22Rv1 (cell line): Measurements from ENCODE around the gene CORO1C.

Experiments
- H3K27ac ChIP-seq: fragments of 450-650 bp; 2 replicates; pipeline ENCODE4 v1.5.1; 2017
- ZFX ChIP-seq: fragments of 450-650 bp; IDR thresholded peaks from 2 replicates; pipeline ENCODE4 v1.6.1; 2017; ENCODE audit warnings: antibody characterized with exemption, borderline replicate concordance
- TF ChIP-seq, protein P1 (sequence below): fragments of 450-650 bp; IDR thresholded peaks from 2 replicates; pipeline ENCODE4 v1.5.1; 2017; ENCODE audit warnings: mild to moderate bottlenecking

Gene CORO1C

DNA sequence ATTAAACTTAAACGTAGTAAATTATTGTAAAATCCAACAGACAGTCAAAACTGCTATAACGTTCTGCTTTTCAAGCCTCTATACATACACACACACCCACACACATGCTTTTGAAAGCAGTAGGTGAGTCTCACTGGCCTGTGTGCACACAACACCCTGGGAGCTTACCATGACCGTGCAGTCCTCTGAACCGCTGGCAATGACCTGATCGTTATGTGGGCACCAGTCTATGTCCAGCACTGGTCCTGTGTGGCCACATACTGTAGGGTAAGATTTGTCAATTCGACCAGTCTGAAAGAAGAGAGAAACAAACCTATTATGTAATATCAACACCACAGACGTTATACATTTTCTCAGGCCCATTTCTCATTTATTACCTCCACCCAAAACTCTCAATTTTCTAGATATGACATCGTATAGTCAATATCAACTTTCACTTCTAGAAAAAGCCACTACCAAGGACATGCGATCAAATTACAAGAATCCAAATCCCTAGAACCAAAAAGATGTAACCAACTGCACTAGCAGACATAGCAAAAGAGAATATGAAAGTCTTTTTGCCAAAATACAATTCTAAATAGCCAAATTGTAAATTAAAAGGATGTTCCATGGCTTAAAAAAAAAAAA is 53.1 kb downstream of the CORO1C start:
- TF ChIP-seq, protein P1, sequence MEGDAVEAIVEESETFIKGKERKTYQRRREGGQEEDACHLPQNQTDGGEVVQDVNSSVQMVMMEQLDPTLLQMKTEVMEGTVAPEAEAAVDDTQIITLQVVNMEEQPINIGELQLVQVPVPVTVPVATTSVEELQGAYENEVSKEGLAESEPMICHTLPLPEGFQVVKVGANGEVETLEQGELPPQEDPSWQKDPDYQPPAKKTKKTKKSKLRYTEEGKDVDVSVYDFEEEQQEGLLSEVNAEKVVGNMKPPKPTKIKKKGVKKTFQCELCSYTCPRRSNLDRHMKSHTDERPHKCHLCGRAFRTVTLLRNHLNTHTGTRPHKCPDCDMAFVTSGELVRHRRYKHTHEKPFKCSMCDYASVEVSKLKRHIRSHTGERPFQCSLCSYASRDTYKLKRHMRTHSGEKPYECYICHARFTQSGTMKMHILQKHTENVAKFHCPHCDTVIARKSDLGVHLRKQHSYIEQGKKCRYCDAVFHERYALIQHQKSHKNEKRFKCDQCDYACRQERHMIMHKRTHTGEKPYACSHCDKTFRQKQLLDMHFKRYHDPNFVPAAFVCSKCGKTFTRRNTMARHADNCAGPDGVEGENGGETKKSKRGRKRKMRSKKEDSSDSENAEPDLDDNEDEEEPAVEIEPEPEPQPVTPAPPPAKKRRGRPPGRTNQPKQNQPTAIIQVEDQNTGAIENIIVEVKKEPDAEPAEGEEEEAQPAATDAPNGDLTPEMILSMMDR: no peak
- TF ChIP-seq ZFX: no peak
- H3K27ac ChIP-seq: no peak overlapping the region

GRCh38 chr12:108677381-108677780 is 53.9 kb downstream of the CORO1C start:
- no peak overlapping the region for H3K27ac ChIP-seq
- TF ChIP-seq, protein P1: no peak

DNA sequence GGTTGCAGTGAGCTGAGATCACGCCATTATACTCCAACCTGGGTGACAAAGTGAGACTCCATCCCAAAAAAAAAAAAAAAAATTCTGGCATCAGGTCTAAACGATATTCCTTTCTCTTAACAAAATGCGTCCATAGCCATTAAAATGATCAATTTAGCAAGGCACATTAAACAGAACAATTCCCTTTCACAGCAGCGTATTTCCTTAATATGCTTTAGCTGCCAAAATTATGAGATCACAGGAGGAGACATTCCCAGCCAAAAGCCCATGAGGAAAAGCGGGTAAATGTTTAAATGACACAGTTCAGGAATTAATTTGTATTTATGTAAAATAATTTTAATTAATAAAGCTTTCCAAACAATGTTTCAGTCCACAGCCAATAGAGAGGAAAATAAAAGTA is 54.6 kb downstream of the CORO1C start:
- no peak overlapping the region for H3K27ac ChIP-seq
- TF ChIP-seq, protein P1: no peak
- no peak for TF ChIP-seq ZFX

- TF ChIP-seq ZFX: no peak
- TF ChIP-seq, protein P1: no peak
- no peak overlapping the region for H3K27ac ChIP-seq
These were observed 55.5 kb downstream of the CORO1C start for GRCh38 chr12:108675792-108676191.

- TF ChIP-seq ZFX: no peak
- TF ChIP-seq, protein P1: no peak
- H3K27ac ChIP-seq: no peak overlapping the region
These were observed 59.3 kb downstream of the CORO1C start for GRCh38 chr12:108672054-108672453.

DNA sequence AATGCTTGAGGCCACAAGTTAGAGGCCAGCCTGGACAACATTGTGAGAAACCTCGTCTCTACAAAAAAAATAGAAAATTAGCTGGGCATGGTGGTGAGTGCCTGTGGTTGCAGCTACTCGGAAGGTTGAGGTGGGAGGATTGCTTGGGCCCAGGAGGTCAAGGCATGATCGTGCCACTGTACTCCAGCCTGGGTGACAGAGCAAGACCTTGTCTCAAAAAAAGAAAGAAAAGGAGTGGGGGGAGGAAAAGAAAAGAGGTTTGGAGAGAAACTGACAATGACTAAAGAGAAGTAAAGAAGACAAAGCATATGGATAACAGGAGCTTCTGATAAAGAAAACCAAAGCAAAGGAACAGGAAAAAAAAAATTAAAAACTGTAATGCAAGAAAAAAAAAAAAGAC is 60.2 kb downstream of the CORO1C start:
- no peak for TF ChIP-seq ZFX
- TF ChIP-seq, protein P1: no peak
- H3K27ac ChIP-seq: no peak overlapping the region

- TF ChIP-seq, protein P1: no peak
- no peak for TF ChIP-seq ZFX
- H3K27ac ChIP-seq: no peak overlapping the region
These were observed 61.2 kb downstream of the CORO1C start for GRCh38 chr12:108670066-108670631.
